HG03039 (cell line): Measurements from ENCODE around the gene PSME4.
"Not testable (repeated sequence)": the region's sequence is repeated elsewhere in the genome, so short reads cannot be mapped to it uniquely, and the experiment has no call there.

ENCODE experiments used
- ATAC-seq: cut with Tn5 transposase; IDR thresholded peaks from one replicate; pipeline ENCODE4 v1.9.1; 2021; ENCODE audit warnings: mild to moderate bottlenecking, moderate library complexity; ENCODE audit not compliant: unreplicated experiment

Gene PSME4

GRCh38 chr2:53851052-53851757, 119.6 kb downstream of the PSME4 start:
- not testable (repeated sequence) for ATAC-seq

GRCh38 chr2:53848062-53848461, 122.7 kb downstream of the PSME4 start:
- no peak for ATAC-seq

- ATAC-seq, result no peak
Measured at GRCh38 chr2:53843595-53843994, 127.2 kb downstream of the PSME4 start.

GRCh38 chr2:53842891-53843290, 127.9 kb downstream of the PSME4 start:
- no peak for ATAC-seq

GRCh38 chr2:53841651-53842050, 129.1 kb downstream of the PSME4 start:
- ATAC-seq, result not testable (repeated sequence)

- no peak for ATAC-seq
Measured at GRCh38 chr2:53840580-53840979, 130.2 kb downstream of the PSME4 start.

GRCh38 chr2:53829980-53830290, 140.9 kb downstream of the PSME4 start:
- not testable (repeated sequence) for ATAC-seq

- ATAC-seq, result no peak
Measured at GRCh38 chr2:53829273-53829979, 141.4 kb downstream of the PSME4 start.

- ATAC-seq, result no peak
Measured at GRCh38 chr2:53828331-53828730, 142.5 kb downstream of the PSME4 start.

GRCh38 chr2:53827398-53828175, 143.2 kb downstream of the PSME4 start:
- ATAC-seq, result no peak

GRCh38 chr2:53826587-53827397, 144.0 kb downstream of the PSME4 start:
- ATAC-seq, result no peak

- ATAC-seq, result no peak
Measured at GRCh38 chr2:53826030-53826410, 144.8 kb downstream of the PSME4 start.

- not testable (repeated sequence) for ATAC-seq
Measured at GRCh38 chr2:53823639-53824038, 147.2 kb downstream of the PSME4 start.

- ATAC-seq, result no peak
Measured at GRCh38 chr2:53821810-53822209, 149.0 kb downstream of the PSME4 start.

GRCh38 chr2:53820711-53821110, 150.1 kb downstream of the PSME4 start:
- ATAC-seq, result no peak

GRCh38 chr2:53820048-53820447, 150.7 kb downstream of the PSME4 start:
- ATAC-seq, result no peak

- no peak for ATAC-seq
Measured at GRCh38 chr2:53819634-53820033, 151.2 kb downstream of the PSME4 start.

- ATAC-seq, result no peak
Measured at GRCh38 chr2:53818854-53819435, 151.8 kb downstream of the PSME4 start.
